Measurements from ENCODE around the gene KIF19.

The KIF19 gene

GRCh38 chr17:74361230-74362068 is 35.4 kb downstream of the KIF19 start, which contains the start of gene BTBD17:
Gene BTBD17 (minus strand): TSS chr17:74361868. CDS start chr17:74361819, 49 bp downstream.
- Histone ChIP-seq H3K9me2 (replicated peaks; ENCODE audit: insufficient read depth, low read length) (no peaks in the 10 kb centered on the region), H2AFZ (ENCODE audit: low read length) (no peak within 1 kb of the TSS), H3K4me1 (ENCODE audit: low read length) (no peaks in the 10 kb centered on the region), H3F3A (ENCODE audit: insufficient read depth, low read length) (no peaks in the 10 kb centered on the region), H3K4me2 (ENCODE audit: low read depth, low read length) (no peak within 1 kb of the TSS), H3K79me2 (ENCODE audit: low read length) (no peaks in the 10 kb centered on the region), H3K27ac (ENCODE audit: low read length) (no peak within 1 kb of the TSS), H3K27me3 (replicated peaks; ENCODE audit: insufficient read depth, low read length) (peaks cover 82% of the 10 kb centered on the region), H3K36me3 (replicated peaks; ENCODE audit: insufficient read depth, low read length) (no peaks in the 10 kb centered on the region), H3K4me3 (ENCODE audit: low read length) (no peak within 1 kb of the TSS), H3K9me3 (replicated peaks; ENCODE audit: insufficient read depth, low read length) (no peaks in the 10 kb centered on the region), H3K9ac (ENCODE audit: low read length) (no peak within 1 kb of the TSS), H4K20me1 (ENCODE audit: insufficient read depth, low read length) (no peaks in the 10 kb centered on the region)
- DNase-seq = no peak
- TF ChIP-seq EZH2phosphoT487 (IDR thresholded peaks at IDR 0.05; ENCODE audit: low read length) (no peak), CTCF (IDR thresholded peaks at IDR 0.05; ENCODE audit: low read length) (peak; percentile 51)

- Histone ChIP-seq H3K9me3 (replicated peaks; ENCODE audit: insufficient read depth, low read length) (no peaks in the 10 kb centered on the region), H3K36me3 (replicated peaks; ENCODE audit: insufficient read depth, low read length) (no peaks in the 10 kb centered on the region), H3F3A (ENCODE audit: insufficient read depth, low read length) (no peaks in the 10 kb centered on the region), H3K4me3 (ENCODE audit: low read length) (no peak overlapping the region), H3K9me2 (replicated peaks; ENCODE audit: insufficient read depth, low read length) (no peaks in the 10 kb centered on the region), H2AFZ (ENCODE audit: low read length) (no peak overlapping the region), H3K4me1 (ENCODE audit: low read length) (no peaks in the 10 kb centered on the region), H3K27ac (ENCODE audit: low read length) (no peak overlapping the region), H3K4me2 (ENCODE audit: low read depth, low read length) (no peak overlapping the region), H4K20me1 (ENCODE audit: insufficient read depth, low read length) (no peaks in the 10 kb centered on the region), H3K27me3 (replicated peaks; ENCODE audit: insufficient read depth, low read length) (peaks cover 78% of the 10 kb centered on the region), H3K9ac (ENCODE audit: low read length) (no peak overlapping the region), H3K79me2 (ENCODE audit: low read length) (no peaks in the 10 kb centered on the region)
- no peak for DNase-seq
- TF ChIP-seq EZH2phosphoT487 (IDR thresholded peaks at IDR 0.05; ENCODE audit: low read length) = no peak
- no peak for TF ChIP-seq EZH2 (optimal IDR thresholded peaks at IDR 0.05; ENCODE audit: low read depth, low read length)
- no peak for TF ChIP-seq CTCF (IDR thresholded peaks at IDR 0.05; ENCODE audit: low read length)
These were observed 36.0 kb downstream of the KIF19 start for GRCh38 chr17:74362069-74362405.

- no peaks in the 10 kb centered on the region for H3K9me3 ChIP-seq (replicated peaks; ENCODE audit: insufficient read depth, low read length)
- H3K4me2 ChIP-seq (ENCODE audit: low read depth, low read length) = no peak overlapping the region
- H3K27ac ChIP-seq (ENCODE audit: low read length) = no peak overlapping the region
- no peaks in the 10 kb centered on the region for H3K79me2 ChIP-seq (ENCODE audit: low read length)
- no peaks in the 10 kb centered on the region for H3F3A ChIP-seq (ENCODE audit: insufficient read depth, low read length)
- TF ChIP-seq CTCF (IDR thresholded peaks at IDR 0.05; ENCODE audit: low read length) (no peak), EZH2 (optimal IDR thresholded peaks at IDR 0.05; ENCODE audit: low read depth, low read length) (no peak), EZH2phosphoT487 (IDR thresholded peaks at IDR 0.05; ENCODE audit: low read length) (no peak)
- H4K20me1 ChIP-seq (ENCODE audit: insufficient read depth, low read length) = no peaks in the 10 kb centered on the region
- no peak for DNase-seq
- H3K9ac ChIP-seq (ENCODE audit: low read length) = no peak overlapping the region
- H3K9me2 ChIP-seq (replicated peaks; ENCODE audit: insufficient read depth, low read length) = no peaks in the 10 kb centered on the region
- no peaks in the 10 kb centered on the region for H3K36me3 ChIP-seq (replicated peaks; ENCODE audit: insufficient read depth, low read length)
- H3K4me1 ChIP-seq (ENCODE audit: low read length) = no peaks in the 10 kb centered on the region
- H2AFZ ChIP-seq (ENCODE audit: low read length) = no peak overlapping the region
- H3K4me3 ChIP-seq (ENCODE audit: low read length) = no peak overlapping the region
- peaks cover 77% of the 10 kb centered on the region for H3K27me3 ChIP-seq (replicated peaks; ENCODE audit: insufficient read depth, low read length)
These were observed 36.9 kb downstream of the KIF19 start for GRCh38 chr17:74362810-74363498.

All from MM.1S (cell line).